H1 (cell line): ENCODE data around the gene CHST9. TPM values are rescaled to one million over a fixed set of nuclear protein-coding genes. Genes with fewer than 3 reads are reported as not detected.

Experiments used
- POLR2AphosphoS5 ChIP-seq: IDR thresholded peaks from 2 replicates; pipeline ENCODE4 v1.6.1; 2011; ENCODE audit warnings: low read depth, low read length
- polyA plus RNA-seq, 7 experiments: library from polyadenylated mRNA; depleted of rRNA in 3 of 7; stranded (reverse) in 5 of 7; unstranded in 2 of 7; fragments of >200 nt in 5 of 7; fragments of 200-250 nt in 2 of 7; gene quantifications; 1 replicate in 5 of 7; 2 replicates in 1 of 7; 4 replicates in 1 of 7; pipeline versions ENCODE4 v1.2.1 to v1.2.3, GENCODE V29; 2011 to 2013; ENCODE audit warnings: missing spikeins in 2 of 7, mixed read lengths in 2 of 7
- total RNA-seq: library from RNA; stranded (reverse); fragmentation: NEBNext Ultra II Directional; extraction: Animal tissue kit (Norgen Biotek cat#: 25700); gene quantifications from 2 replicates; pipeline ENCODE4 v1.2.1, GENCODE V29; 2021
- TF ChIP-seq, protein P1 (sequence below): fragments of 300-600 bp; sonication (generic); IDR thresholded peaks from 2 replicates; pipeline ENCODE4 v1.7.1; 2012; ENCODE audit warnings: low read length, moderate library complexity, mild to moderate bottlenecking, inconsistent platforms; ENCODE audit not compliant: insufficient replicate concordance

The CHST9 gene
- total and polyA plus RNA-seq, 2 of the 8 experiments (the other 6 are each of a cell fraction or from before 2014, with no cell fraction given): 3.2 to 24.3 TPM

DNA sequence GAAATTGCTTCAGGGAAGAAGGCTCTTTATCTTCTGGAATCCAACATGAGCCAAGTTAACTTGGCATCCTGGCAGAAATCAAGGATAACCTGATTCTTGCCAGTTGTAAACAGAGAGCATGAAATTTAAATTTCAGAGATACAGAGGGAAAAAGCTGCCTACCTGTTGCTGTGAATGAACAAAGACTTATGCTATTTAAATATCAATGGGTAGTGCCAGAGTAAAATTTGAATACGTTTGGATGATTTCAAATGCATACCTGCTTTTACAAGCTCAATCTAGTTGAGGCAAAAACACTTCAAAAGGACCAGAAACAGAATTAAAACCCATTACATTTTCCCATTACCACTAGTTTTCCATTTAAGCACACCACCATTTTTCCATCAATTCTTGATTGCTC, 60.9 kb downstream of the CHST9 start (continued):
- TF ChIP-seq, protein P1, sequence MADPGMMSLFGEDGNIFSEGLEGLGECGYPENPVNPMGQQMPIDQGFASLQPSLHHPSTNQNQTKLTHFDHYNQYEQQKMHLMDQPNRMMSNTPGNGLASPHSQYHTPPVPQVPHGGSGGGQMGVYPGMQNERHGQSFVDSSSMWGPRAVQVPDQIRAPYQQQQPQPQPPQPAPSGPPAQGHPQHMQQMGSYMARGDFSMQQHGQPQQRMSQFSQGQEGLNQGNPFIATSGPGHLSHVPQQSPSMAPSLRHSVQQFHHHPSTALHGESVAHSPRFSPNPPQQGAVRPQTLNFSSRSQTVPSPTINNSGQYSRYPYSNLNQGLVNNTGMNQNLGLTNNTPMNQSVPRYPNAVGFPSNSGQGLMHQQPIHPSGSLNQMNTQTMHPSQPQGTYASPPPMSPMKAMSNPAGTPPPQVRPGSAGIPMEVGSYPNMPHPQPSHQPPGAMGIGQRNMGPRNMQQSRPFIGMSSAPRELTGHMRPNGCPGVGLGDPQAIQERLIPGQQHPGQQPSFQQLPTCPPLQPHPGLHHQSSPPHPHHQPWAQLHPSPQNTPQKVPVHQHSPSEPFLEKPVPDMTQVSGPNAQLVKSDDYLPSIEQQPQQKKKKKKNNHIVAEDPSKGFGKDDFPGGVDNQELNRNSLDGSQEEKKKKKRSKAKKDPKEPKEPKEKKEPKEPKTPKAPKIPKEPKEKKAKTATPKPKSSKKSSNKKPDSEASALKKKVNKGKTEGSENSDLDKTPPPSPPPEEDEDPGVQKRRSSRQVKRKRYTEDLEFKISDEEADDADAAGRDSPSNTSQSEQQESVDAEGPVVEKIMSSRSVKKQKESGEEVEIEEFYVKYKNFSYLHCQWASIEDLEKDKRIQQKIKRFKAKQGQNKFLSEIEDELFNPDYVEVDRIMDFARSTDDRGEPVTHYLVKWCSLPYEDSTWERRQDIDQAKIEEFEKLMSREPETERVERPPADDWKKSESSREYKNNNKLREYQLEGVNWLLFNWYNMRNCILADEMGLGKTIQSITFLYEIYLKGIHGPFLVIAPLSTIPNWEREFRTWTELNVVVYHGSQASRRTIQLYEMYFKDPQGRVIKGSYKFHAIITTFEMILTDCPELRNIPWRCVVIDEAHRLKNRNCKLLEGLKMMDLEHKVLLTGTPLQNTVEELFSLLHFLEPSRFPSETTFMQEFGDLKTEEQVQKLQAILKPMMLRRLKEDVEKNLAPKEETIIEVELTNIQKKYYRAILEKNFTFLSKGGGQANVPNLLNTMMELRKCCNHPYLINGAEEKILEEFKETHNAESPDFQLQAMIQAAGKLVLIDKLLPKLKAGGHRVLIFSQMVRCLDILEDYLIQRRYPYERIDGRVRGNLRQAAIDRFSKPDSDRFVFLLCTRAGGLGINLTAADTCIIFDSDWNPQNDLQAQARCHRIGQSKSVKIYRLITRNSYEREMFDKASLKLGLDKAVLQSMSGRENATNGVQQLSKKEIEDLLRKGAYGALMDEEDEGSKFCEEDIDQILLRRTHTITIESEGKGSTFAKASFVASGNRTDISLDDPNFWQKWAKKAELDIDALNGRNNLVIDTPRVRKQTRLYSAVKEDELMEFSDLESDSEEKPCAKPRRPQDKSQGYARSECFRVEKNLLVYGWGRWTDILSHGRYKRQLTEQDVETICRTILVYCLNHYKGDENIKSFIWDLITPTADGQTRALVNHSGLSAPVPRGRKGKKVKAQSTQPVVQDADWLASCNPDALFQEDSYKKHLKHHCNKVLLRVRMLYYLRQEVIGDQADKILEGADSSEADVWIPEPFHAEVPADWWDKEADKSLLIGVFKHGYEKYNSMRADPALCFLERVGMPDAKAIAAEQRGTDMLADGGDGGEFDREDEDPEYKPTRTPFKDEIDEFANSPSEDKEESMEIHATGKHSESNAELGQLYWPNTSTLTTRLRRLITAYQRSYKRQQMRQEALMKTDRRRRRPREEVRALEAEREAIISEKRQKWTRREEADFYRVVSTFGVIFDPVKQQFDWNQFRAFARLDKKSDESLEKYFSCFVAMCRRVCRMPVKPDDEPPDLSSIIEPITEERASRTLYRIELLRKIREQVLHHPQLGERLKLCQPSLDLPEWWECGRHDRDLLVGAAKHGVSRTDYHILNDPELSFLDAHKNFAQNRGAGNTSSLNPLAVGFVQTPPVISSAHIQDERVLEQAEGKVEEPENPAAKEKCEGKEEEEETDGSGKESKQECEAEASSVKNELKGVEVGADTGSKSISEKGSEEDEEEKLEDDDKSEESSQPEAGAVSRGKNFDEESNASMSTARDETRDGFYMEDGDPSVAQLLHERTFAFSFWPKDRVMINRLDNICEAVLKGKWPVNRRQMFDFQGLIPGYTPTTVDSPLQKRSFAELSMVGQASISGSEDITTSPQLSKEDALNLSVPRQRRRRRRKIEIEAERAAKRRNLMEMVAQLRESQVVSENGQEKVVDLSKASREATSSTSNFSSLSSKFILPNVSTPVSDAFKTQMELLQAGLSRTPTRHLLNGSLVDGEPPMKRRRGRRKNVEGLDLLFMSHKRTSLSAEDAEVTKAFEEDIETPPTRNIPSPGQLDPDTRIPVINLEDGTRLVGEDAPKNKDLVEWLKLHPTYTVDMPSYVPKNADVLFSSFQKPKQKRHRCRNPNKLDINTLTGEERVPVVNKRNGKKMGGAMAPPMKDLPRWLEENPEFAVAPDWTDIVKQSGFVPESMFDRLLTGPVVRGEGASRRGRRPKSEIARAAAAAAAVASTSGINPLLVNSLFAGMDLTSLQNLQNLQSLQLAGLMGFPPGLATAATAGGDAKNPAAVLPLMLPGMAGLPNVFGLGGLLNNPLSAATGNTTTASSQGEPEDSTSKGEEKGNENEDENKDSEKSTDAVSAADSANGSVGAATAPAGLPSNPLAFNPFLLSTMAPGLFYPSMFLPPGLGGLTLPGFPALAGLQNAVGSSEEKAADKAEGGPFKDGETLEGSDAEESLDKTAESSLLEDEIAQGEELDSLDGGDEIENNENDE: peak; percentile 68
- TF ChIP-seq POLR2AphosphoS5: no peak
